ENCODE data around the gene YIPF2.

DNA sequence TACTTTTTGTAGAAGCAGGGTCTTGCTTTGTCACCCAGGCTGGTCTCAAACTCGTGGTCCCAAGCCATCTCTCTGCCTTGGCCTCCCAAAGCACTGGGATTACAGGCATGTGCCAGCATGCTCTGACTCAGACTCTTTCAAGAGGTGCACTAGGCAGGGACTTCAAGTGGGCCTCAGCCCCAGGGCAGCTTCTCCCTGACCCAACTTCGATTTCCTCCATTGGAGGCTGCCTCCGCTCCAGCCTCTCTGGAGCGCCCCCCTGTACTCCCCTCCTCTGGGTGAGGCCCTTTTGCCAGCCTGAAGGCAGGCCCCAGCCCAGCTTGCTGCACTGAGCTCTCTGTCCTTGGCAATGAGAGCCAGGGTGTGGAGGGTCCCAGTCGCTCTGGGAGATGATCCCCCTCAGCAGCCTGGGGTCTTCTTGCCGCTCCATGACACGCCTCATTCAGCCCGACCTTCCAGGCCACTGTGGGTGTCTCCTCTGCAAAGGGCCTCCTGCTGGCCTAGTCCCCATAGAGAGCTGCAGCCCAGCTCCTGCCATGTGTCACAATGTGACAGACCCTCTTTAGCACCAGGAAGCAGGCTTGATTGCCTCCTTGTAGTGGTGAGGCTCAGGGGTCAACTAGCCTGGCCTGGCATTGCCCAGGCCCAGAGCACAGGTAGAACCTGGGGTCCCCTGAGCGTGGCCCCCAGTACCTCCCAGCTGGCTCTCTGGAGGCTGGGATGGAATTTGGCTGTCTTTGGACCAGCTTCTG, 40.6 kb downstream of the YIPF2 start:
- TF ChIP-seq POLR2A (IDR thresholded peaks at IDR 0.05) (no peak), POLR2AphosphoS5 (IDR thresholded peaks at IDR 0.05; ENCODE audit: insufficient read depth in 1 of 2, low read depth in 1 of 2) (no peak)
